HepG2 (cell line): Measurements from ENCODE around the gene LRRC15. TPM values are rescaled to one million over a fixed set of nuclear protein-coding genes. Genes with fewer than 3 reads are reported as not detected.
A peak's percentile ranks its signal among the peaks of the same experiment; 100 is the strongest.

Source experiments
- ATAC-seq: fragments of 200-7000 bp; cut with Tn5 transposase; 3 replicates; pipeline ENCODE4 v1.9.1; 2020; ENCODE audit warnings: mild to moderate bottlenecking, moderate library complexity
- BruUV-seq: library from RNA; stranded (reverse); fragments of 400-500 nt; replicated peaks from 2 replicates; lab custom pipeline; 2021; lab: Mats Ljungman, UMichigan
- CTCF ChIA-PET: fragments of 300-600 bp; formaldehyde crosslinking; extraction: SDS; loops from one replicate; lab custom pipeline; 2021; ENCODE audit warnings: low total read pairs, inconsistent platforms, low intra/inter-chr PET ratio; lab: Yijun Ruan, JAX
- POLR2A ChIA-PET: fragments of 350-600 bp; sonication (Branson Sonifier 250); formaldehyde crosslinking; loops from one replicate; lab custom pipeline; 2020; ENCODE audit warnings: antibody characterized with exemption, inconsistent platforms; lab: Yijun Ruan, JAX
- DNase-seq: peaks from one replicate; pipeline ENCODE4 v3.0.0-alpha.2; 2015; ENCODE audit warnings: low spot score
- FAIRE-seq: peaks from 3 replicates; lab custom pipeline; 2011; peaks lifted over from hg19 to GRCh38; lab: Jason Lieb, UNC
- H2AFZ ChIP-seq: one replicate; pipeline ENCODE4 v1.6.1; 2011; ENCODE audit warnings: low read length, inconsistent platforms
- H3K27ac ChIP-seq: fragments of 300-600 bp; 3 replicates; pipeline ENCODE4 v1.8.0; 2011; ENCODE audit warnings: mixed run types, mild to moderate bottlenecking, mixed read lengths, low read length, inconsistent platforms; ENCODE audit not compliant: insufficient read depth; ENCODE audit errors: extremely low read length
- H3K27me3 ChIP-seq, 2 experiments: fragments of 200-600 bp in 1 of 2; 2 replicates in 1 of 2; 3 replicates in 1 of 2; pipeline versions ENCODE4 v1.6.0 to v1.8.0; 2011; ENCODE audit warnings: low read length in 2 of 2, mild to moderate bottlenecking in 2 of 2, moderate library complexity in 2 of 2, inconsistent platforms in 1 of 2; ENCODE audit not compliant: insufficient read depth in 2 of 2, control insufficient read depth in 1 of 2
- H3K36me3 ChIP-seq, 2 experiments: fragments of 200-600 bp in 1 of 2; replicated peaks in 1 of 2; 2 replicates in 1 of 2; 3 replicates in 1 of 2; pipeline versions ENCODE4 v1.5.1 to v1.8.0; 2011; ENCODE audit warnings: low read length in 2 of 2, inconsistent platforms in 1 of 2; ENCODE audit not compliant: insufficient read depth in 2 of 2, control insufficient read depth in 1 of 2
- H3K4me1 ChIP-seq: 2 replicates; pipeline ENCODE4 v1.5.1; 2012; ENCODE audit warnings: low read length, inconsistent platforms; ENCODE audit not compliant: insufficient read depth
- H3K4me2 ChIP-seq: 2 replicates; pipeline ENCODE4 v1.6.0; 2011; ENCODE audit warnings: low read depth, low read length, inconsistent platforms
- H3K4me3 ChIP-seq, 3 experiments: fragments of 200-600 bp in 1 of 3; sonication (generic), shearing (Covaris generic) in 1 of 3; replicated peaks in 1 of 3; 2 replicates each; pipeline ENCODE4 v1.5.1; 2011 to 2016; ENCODE audit warnings: low read length in 3 of 3, inconsistent platforms in 2 of 3, low read depth in 2 of 3, mild to moderate bottlenecking in 2 of 3, control low read depth in 1 of 3, mixed read lengths in 1 of 3; ENCODE audit not compliant: insufficient read depth in 1 of 3
- H3K79me2 ChIP-seq: one replicate; pipeline ENCODE4 v1.6.1; 2011; ENCODE audit warnings: low read length, inconsistent platforms; ENCODE audit not compliant: insufficient read depth
- H3K9ac ChIP-seq: 2 replicates; pipeline ENCODE4 v1.6.0; 2011; ENCODE audit warnings: mild to moderate bottlenecking, low read depth, low read length, inconsistent platforms; ENCODE audit not compliant: insufficient read depth
- H3K9me3 ChIP-seq: 2 replicates; pipeline ENCODE4 v1.5.1; 2012; ENCODE audit warnings: mild to moderate bottlenecking, low read length
- H4K20me1 ChIP-seq: 2 replicates; pipeline ENCODE4 v1.6.0; 2011; ENCODE audit warnings: inconsistent platforms, mild to moderate bottlenecking, low read length, moderate library complexity; ENCODE audit not compliant: insufficient read depth
- BRF2 ChIP-seq: sonication (generic); formaldehyde crosslinking; IDR thresholded peaks from 2 replicates; pipeline ENCODE4 v1.8.1; 2022; ENCODE audit warnings: mild to moderate bottlenecking, missing genetic modification reagents
- CTCF ChIP-seq: sonication (generic); formaldehyde crosslinking; IDR thresholded peaks from 2 replicates; pipeline ENCODE4 v1.5.0; 2020; ENCODE audit warnings: mild to moderate bottlenecking, missing genetic modification reagents, moderate library complexity
- FOSL2 ChIP-seq: sonication (generic); formaldehyde crosslinking; IDR thresholded peaks from 2 replicates; pipeline ENCODE4 v1.4.0; 2020; ENCODE audit warnings: missing genetic modification reagents
- HDAC2 ChIP-seq: sonication (generic); formaldehyde crosslinking; IDR thresholded peaks from 2 replicates; pipeline ENCODE4 v1.4.0; 2020; ENCODE audit warnings: missing genetic modification reagents
- MTA1 ChIP-seq: sonication (generic); formaldehyde crosslinking; IDR thresholded peaks from 2 replicates; pipeline ENCODE4 v1.4.0; 2020; ENCODE audit warnings: missing genetic modification reagents, mild to moderate bottlenecking, borderline replicate concordance
- SAP130 ChIP-seq: IDR thresholded peaks from 2 replicates; pipeline ENCODE4 v1.6.1; 2016; ENCODE audit warnings: low read depth
- SP5 ChIP-seq: IDR thresholded peaks from 2 replicates; pipeline ENCODE4 v1.6.1; 2016; ENCODE audit warnings: low read depth, borderline replicate concordance
- TFDP2 ChIP-seq: sonication (generic); formaldehyde crosslinking; IDR thresholded peaks from 2 replicates; pipeline ENCODE4 v1.4.0; 2020; ENCODE audit warnings: missing genetic modification reagents
- TIGD3 ChIP-seq: sonication (generic); formaldehyde crosslinking; IDR thresholded peaks from 2 replicates; pipeline ENCODE4 v1.5.1; 2020; ENCODE audit warnings: mild to moderate bottlenecking, missing genetic modification reagents, borderline replicate concordance
- ZNF350 ChIP-seq: sonication (generic); formaldehyde crosslinking; IDR thresholded peaks from 2 replicates; pipeline ENCODE4 v1.4.0; 2020; ENCODE audit warnings: mild to moderate bottlenecking, low read depth, missing genetic modification reagents, borderline replicate concordance
- ZNF501 ChIP-seq: sonication (generic); formaldehyde crosslinking; IDR thresholded peaks from 2 replicates; pipeline ENCODE4 v1.5.1; 2020; ENCODE audit warnings: mild to moderate bottlenecking, moderate library complexity, missing genetic modification reagents
- ZNF629 ChIP-seq: sonication (generic); formaldehyde crosslinking; conservative IDR thresholded peaks from 2 replicates; pipeline ENCODE4 v1.5.0; 2020; ENCODE audit warnings: missing genetic modification reagents
- ZNF710 ChIP-seq: sonication (generic); formaldehyde crosslinking; IDR thresholded peaks from 2 replicates; pipeline ENCODE4 v1.5.0; 2020; ENCODE audit warnings: mild to moderate bottlenecking, missing genetic modification reagents, borderline replicate concordance
- ZNF768 ChIP-seq: sonication (generic); formaldehyde crosslinking; IDR thresholded peaks from 2 replicates; pipeline ENCODE4 v1.4.0; 2020; ENCODE audit warnings: missing genetic modification reagents
- WGBS: methylation state at CpG from one replicate; pipeline ENCODE4 v1.1.6; 2017; ENCODE audit warnings: low lambda C conversion rate; 5-methylcytosine and 5-hydroxymethylcytosine counted together
- in situ Hi-C: cut with HindIII; loops from 2 replicates; pipeline ENCODE4 v1.10.0; 2017; ENCODE audit warnings: low pct_unique_long_range_greater_than_20kb; ENCODE audit not compliant: extremely low pct_ligation_motif_present
- intact Hi-C: fragments of 100-400 bp; cut with micrococcal nuclease; formaldehyde crosslinking; loops from one replicate; pipeline ENCODE4 v1.10.0; 2022; ENCODE audit not compliant: unreplicated experiment
- polyA plus RNA-seq, 8 experiments: library from polyadenylated mRNA; depleted of rRNA in 3 of 8; stranded (reverse) in 7 of 8; unstranded in 1 of 8; fragments of >200 nt; fragmentation: Illumina TruSeq in 4 of 8; extraction: Trizol in 4 of 8; gene quantifications; 2 replicates each; pipeline versions ENCODE4 v1.2.1 to v1.2.3, GENCODE V29; 2011 to 2016; ENCODE audit warnings: low read depth in 4 of 8, missing spikeins in 1 of 8, mixed read lengths in 1 of 8; ENCODE audit not compliant: insufficient read depth in 1 of 8
- total RNA-seq, 5 experiments: library from RNA; depleted of rRNA; stranded (reverse); fragments of >200 nt; fragmentation: Illumina TruSeq; extraction: Trizol; gene quantifications; 2 replicates each; pipeline ENCODE4 v1.2.3, GENCODE V29; 2016; ENCODE audit warnings: low read depth in 1 of 5

The LRRC15 gene
- total and polyA plus RNA-seq, 2 of the 13 experiments (the other 11 are each of a cell fraction or from before 2014, with no cell fraction given), result not detected

GRCh38 chr3:194395778-194396538, 26.4 kb upstream of the LRRC15 start:
- Histone ChIP-seq H3K36me3 (no peaks in the 10 kb centered on the region), H3K9ac (no peak overlapping the region; the same call in 1 of the 2 replicates), H3K4me2 (peak overlapping the region; percentile 85), H3K27me3 (0 out of 5 replicates have a peak, but pooled peaks cover 0 to 8% of the 10 kb centered on the region in 2 experiments), H3K4me1 (peaks cover 24% of the 10 kb centered on the region), H3K27ac (no peak overlapping the region), H3K9me3 (0 out of 2 replicates have a peak, but pooled peaks cover under 1% of the 10 kb centered on the region), H3K4me3 (peak overlapping the region; percentile 35 to 71 (median 56)), H3K79me2 (no peaks in the 10 kb centered on the region), H4K20me1 (no peaks in the 10 kb centered on the region), H2AFZ (no peak overlapping the region)
- peak; percentile 83 for ATAC-seq
- 4% methylated on average over 26 of the region's 26 CpGs for WGBS
- intact Hi-C loops, result loop anchor here (5.0 kb wide), 2 partner anchors 44 to 421 kb away; partner anchors contain the start of gene CPN2
- CTCF ChIA-PET, result no interaction called here
- BruUV-seq, result no TSS peak
- POLR2A ChIA-PET, result interaction anchor here (0.6 to 2.0 kb wide), 6 partner anchors 45 to 683 kb away, joined by 3 to 10 read pairs (median 5); partner anchors contain the start of gene CPN2
- in situ Hi-C loops, result no loop called here
- no peak for FAIRE-seq
- peak; percentile 35 for DNase-seq
- peak; percentile 51; the same call in 1 of the 2 replicates for TF ChIP-seq MTA1 (CRISPR knock-in tag)
- TF ChIP-seq ZNF350 (CRISPR knock-in tag), result no peak; the same call in 1 of the 2 replicates
- no peak for TF ChIP-seq TIGD3
- TF ChIP-seq SAP130 (CRISPR knock-in tag), result peak; percentile 64
- no peak for TF ChIP-seq BRF2 (CRISPR knock-in tag)
- TF ChIP-seq HDAC2, result peak; percentile 31; the same call in 1 of the 2 replicates
- peak; percentile 86; the same call in 1 of the 2 replicates for TF ChIP-seq ZNF710 (CRISPR knock-in tag)
- TF ChIP-seq SP5 (CRISPR knock-in tag), result peak; percentile 74; the same call in 1 of the 2 replicates
- TF ChIP-seq ZNF501, result peak; percentile 66; the same call in 1 of the 2 replicates
- 0 out of 2 replicates have a peak, but pooled peaks have one; percentile 25 for TF ChIP-seq ZNF629 (CRISPR knock-in tag)
- TF ChIP-seq TFDP2, result no peak
- peak; percentile 84 for TF ChIP-seq FOSL2 (CRISPR knock-in tag)
- peak; percentile 27; the same call in 1 of the 2 replicates for TF ChIP-seq ZNF768 (CRISPR knock-in tag)
- peak; percentile 32 for TF ChIP-seq CTCF (CRISPR knock-in tag)
